Ishikawa (cell line): ENCODE results near the gene CCR6.

ENCODE experiments used
- CREB1 ChIP-seq: IDR thresholded peaks from 2 replicates; pipeline ENCODE4 v1.6.1; 2012; ENCODE audit warnings: low read depth
- EP300 ChIP-seq: IDR thresholded peaks from 2 replicates; pipeline ENCODE4 v1.6.1; 2012; ENCODE audit warnings: borderline replicate concordance
- FOXM1 ChIP-seq: IDR thresholded peaks from 2 replicates; pipeline ENCODE4 v1.6.1; 2012; ENCODE audit warnings: low read depth, borderline replicate concordance
- NFIC ChIP-seq: IDR thresholded peaks from 2 replicates; pipeline ENCODE4 v1.6.1; 2012

GRCh38 chr6:167079853-167080297, 43.0 kb upstream of the CCR6 start:
- TF ChIP-seq CREB1 (no peak), NFIC (no peak), EP300 (no peak), FOXM1 (no peak)
